Colonic mucosa (tissue), 4 donors: ENCODE measurements around the gene LIX1L. TPM values are rescaled to one million over a fixed set of nuclear protein-coding genes. Genes with fewer than 3 reads are reported as not detected.

Source experiments
- DNase-seq: peaks from one replicate; pipeline ENCODE4 v3.0.0-alpha.2; 2020
- H3K27ac ChIP-seq: fragments of 200-600 bp; one replicate; pipeline ENCODE4 v1.8.0; 2021
- H3K27me3 ChIP-seq: fragments of 200-600 bp; one replicate; pipeline ENCODE4 v1.8.0; 2021
- H3K36me3 ChIP-seq: fragments of 200-600 bp; one replicate; pipeline ENCODE4 v1.8.0; 2021
- H3K4me1 ChIP-seq: fragments of 200-600 bp; one replicate; pipeline ENCODE4 v1.8.0; 2021; ENCODE audit warnings: mild to moderate bottlenecking
- H3K4me3 ChIP-seq: fragments of 200-600 bp; one replicate; pipeline ENCODE4 v1.8.0; 2021
- H3K9ac ChIP-seq, 2 donors: one replicate each; pipeline ENCODE4 v1.7.0; 2013; ENCODE audit warnings: control low read depth in 2 of 2, low read depth in 2 of 2, low read length in 2 of 2
- H3K9me3 ChIP-seq: fragments of 200-600 bp; one replicate; pipeline ENCODE4 v1.8.0; 2021
- CTCF ChIP-seq: fragments of 200-600 bp; IDR thresholded peaks from one replicate; pipeline ENCODE4 v1.8.0; 2022; ENCODE audit warnings: antibody characterized with exemption, mild to moderate bottlenecking
- intact Hi-C: fragments of 100-400 bp; cut with DNase I; formaldehyde crosslinking; loops from one replicate; pipeline ENCODE4 v1.14.1; 2022
- total RNA-seq, 2 donors: library from RNA; stranded (reverse); fragmentation: NEBNext Ultra II Directional in 1 of 2; extraction: Animal tissue kit (Norgen Biotek cat#: 25700) in 1 of 2; gene quantifications; one replicate each; pipeline ENCODE4 v1.2.1, GENCODE V29; 2021
- donor health status: healthy.
- donor health status: DM: no; HTN: no; CAD: no.
- donor health status: DM: no; HTN: no; CAD: no.

Gene LIX1L
- total RNA-seq, 2 donors from 2014 or later, result 4.7 to 8.6 TPM

DNA sequence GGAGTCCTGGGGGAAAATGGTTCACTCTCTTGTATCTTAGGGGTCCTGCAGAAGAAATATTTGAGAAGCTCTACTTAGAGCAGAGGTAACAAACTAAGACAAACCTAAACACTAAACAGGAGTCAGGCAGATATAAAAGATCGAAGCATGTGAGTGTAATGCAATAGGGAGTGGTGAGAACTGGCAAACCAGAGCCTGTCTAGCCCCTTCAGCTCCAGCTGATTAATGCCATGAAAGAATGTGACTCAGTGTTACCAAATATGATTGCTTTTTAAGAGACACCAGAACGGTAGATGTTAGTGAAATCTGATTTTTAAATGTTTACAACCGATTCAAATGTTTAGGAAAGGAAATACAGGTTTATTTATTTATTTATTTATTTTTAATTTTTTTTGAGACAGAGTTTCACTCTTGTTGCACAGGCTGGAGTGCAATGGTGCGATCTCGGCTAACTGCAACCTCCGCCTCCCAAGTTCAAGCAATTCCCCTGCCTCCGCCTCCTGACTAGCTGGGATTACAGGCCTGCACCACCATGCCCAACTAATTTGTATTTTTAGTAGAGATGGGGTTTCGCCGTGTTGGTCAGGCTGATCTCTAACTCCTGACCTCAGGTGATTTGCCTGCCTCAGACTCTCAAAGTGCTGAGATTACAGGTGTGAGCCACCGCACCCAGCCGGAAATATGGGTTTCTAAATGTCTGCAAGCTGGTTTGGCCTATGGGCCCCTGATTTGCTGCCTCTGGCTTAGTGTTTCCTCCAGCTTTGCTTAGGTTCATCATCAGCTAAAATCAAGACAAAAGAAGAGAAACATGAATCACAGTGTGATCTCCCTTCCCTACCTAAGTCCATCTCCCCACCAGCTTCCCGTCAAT lies 26.4 kb upstream of the LIX1L start:
- DNase-seq, result no peak
- Histone ChIP-seq H3K27ac (peak overlapping the region; percentile 79), H3K9me3 (no peaks in the 10 kb centered on the region), H3K27me3 (no peaks in the 10 kb centered on the region), H3K4me1 (peaks cover 18% of the 10 kb centered on the region), H3K4me3 (no peak overlapping the region), H3K36me3 (no peaks in the 10 kb centered on the region), H3K9ac (peak overlapping the region in 1 of 2 donors; percentile 84)
- TF ChIP-seq CTCF, result no peak
- intact Hi-C loops, result no loop called here

DNA sequence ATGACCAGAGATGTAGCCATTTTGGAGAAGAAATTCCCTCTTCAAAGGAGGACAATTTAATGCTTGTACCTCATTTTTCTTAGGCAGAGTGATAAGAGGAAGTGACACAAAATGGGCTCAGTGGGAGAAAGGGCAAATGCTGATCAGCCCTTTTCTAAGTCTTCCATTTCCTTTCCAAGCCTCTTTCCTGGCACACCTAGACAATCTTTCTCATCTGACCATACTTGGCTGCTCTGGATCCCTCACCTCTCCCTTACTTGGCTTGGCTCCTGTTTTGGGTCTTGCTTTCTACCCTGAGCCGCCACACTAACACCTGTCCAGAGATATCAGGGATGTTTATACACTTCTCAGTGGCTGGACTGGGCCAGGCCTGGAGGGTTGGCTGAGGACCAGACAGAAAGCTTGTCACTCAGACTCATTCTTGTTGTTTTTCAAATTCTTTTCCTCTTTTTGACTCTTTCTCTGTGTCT lies 25.4 kb upstream of the LIX1L start:
- Histone ChIP-seq H3K4me3 (no peak overlapping the region), H3K36me3 (no peaks in the 10 kb centered on the region), H3K9me3 (no peaks in the 10 kb centered on the region), H3K9ac (peak overlapping the region in 1 of 2 donors; percentile 60), H3K27me3 (no peaks in the 10 kb centered on the region), H3K27ac (peak overlapping the region; percentile 79), H3K4me1 (peaks cover 24% of the 10 kb centered on the region)
- peak; percentile 69 for DNase-seq
- intact Hi-C loops, result no loop called here
- no peak for TF ChIP-seq CTCF

DNA sequence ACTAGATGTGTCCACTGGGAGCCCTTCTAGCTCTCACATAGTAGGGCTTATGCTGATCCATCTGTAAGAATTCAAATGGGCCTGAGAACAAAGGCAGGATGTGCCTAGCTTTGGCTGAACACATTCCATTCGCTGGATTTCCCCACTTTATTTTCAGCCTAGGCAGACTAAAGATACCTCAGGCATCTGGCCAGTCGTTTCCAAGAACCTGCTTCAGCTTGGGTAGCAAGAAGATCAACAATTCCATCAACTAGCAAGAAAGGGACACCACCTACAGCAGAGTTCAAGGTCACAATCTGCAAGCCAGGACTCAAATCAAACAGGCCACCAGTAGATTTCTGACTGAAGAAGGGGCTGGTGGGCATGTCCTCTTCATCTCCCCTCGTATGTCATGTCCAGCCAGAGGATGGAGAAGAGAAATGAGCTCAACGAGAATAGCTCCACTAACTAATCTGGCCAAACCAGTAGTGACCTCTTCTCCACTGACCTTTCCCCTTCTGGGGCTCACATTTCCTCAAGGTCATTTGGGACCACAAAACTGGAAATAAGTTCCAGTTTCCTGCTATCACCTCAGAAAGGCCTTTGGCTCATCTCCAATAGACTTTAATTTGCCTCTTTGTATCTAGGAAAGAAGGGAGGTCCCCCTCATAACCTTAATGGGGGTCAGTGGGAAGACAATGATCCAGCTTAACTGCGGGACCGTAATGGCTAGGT lies 24.4 kb upstream of the LIX1L start:
- Histone ChIP-seq H3K4me1 (peaks cover 33% of the 10 kb centered on the region), H3K9me3 (no peaks in the 10 kb centered on the region), H3K4me3 (no peak overlapping the region), H3K27ac (no peak overlapping the region), H3K36me3 (no peaks in the 10 kb centered on the region), H3K27me3 (no peaks in the 10 kb centered on the region), H3K9ac (peak overlapping the region in 1 of 2 donors; percentile 19)
- no peak for TF ChIP-seq CTCF
- no peak for DNase-seq
- intact Hi-C loops, result no loop called here

- no peak for TF ChIP-seq CTCF
- H3K36me3 ChIP-seq, result no peaks in the 10 kb centered on the region
- DNase-seq, result no peak
- H3K27me3 ChIP-seq, result no peaks in the 10 kb centered on the region
- intact Hi-C loops, result no loop called here
- peak overlapping the region in 1 of 2 donors; percentile 76 for H3K9ac ChIP-seq
- no peaks in the 10 kb centered on the region for H3K9me3 ChIP-seq
- no peak overlapping the region for H3K4me3 ChIP-seq
- H3K27ac ChIP-seq, result peak overlapping the region; percentile 99
- H3K4me1 ChIP-seq, result peaks cover 33% of the 10 kb centered on the region
Measured at GRCh38 chr1:145980457-145980994, 22.7 kb upstream of the LIX1L start.

DNA sequence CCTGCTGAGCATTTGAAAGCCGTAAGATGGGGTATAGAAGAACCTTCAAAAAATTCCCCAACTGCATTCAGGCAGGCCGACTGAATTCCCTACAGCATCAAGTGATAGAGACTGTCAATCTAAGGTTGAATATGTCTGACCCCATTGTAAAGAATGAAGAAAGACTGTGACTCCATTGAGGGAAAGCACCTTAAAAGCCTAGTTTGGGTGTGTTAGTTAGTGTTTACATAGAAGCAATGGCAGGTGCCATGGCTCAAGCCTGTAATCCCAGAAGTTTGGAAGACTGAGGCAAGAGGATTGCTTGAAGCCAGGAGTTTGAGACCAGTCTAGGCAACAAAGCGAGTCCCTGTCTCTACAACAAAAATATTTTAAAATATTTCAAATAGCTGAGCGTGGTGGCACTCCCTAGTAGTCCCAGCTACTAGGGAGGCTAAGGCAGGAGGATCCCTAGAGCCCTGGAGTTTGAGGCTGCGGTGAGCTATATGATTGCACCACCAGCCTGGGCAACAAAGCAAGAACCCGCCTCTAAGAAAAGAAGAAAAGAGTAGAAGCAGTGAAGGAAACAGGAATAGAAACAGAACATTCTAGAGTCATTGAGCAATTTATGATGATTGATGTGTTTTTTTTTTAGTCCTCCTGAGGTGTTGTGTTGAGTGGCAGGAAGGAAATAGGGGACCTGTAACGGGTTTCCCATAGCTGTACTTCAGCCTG lies 22.1 kb upstream of the LIX1L start:
- H3K4me1 ChIP-seq, result peaks cover 33% of the 10 kb centered on the region
- no peaks in the 10 kb centered on the region for H3K27me3 ChIP-seq
- intact Hi-C loops, result no loop called here
- peak overlapping the region; percentile 99 for H3K27ac ChIP-seq
- no peak for DNase-seq
- H3K9ac ChIP-seq, result peak overlapping the region in 1 of 2 donors; percentile 76
- no peak overlapping the region for H3K4me3 ChIP-seq
- TF ChIP-seq CTCF, result no peak
- no peaks in the 10 kb centered on the region for H3K9me3 ChIP-seq
- no peaks in the 10 kb centered on the region for H3K36me3 ChIP-seq
